Progenitor cell of endocrine pancreas (in vitro differentiated cells): Measurements from ENCODE around the gene MCRIP2. TPM values are rescaled to one million over a fixed set of nuclear protein-coding genes. Genes with fewer than 3 reads are reported as not detected.

Source experiments
- DNase-seq: peaks from one replicate; pipeline ENCODE4 v3.0.0; 2021; ENCODE audit warnings: low spot score; ENCODE audit not compliant: unreplicated experiment
- H3K27ac Mint-ChIP-seq: 2 replicates; pipeline ENCODE4 v1.8.0; 2021; ENCODE audit warnings: mild to moderate bottlenecking, moderate library complexity, mixed read lengths
- H3K27me3 Mint-ChIP-seq: 2 replicates; pipeline ENCODE4 v1.8.0; 2021; ENCODE audit warnings: mixed read lengths
- H3K36me3 Mint-ChIP-seq: 2 replicates; pipeline ENCODE4 v1.8.0; 2022; ENCODE audit warnings: mixed read lengths; ENCODE audit not compliant: insufficient read depth
- H3K4me1 Mint-ChIP-seq: 2 replicates; pipeline ENCODE4 v1.8.0; 2021; ENCODE audit warnings: low read depth, mixed read lengths
- H3K4me3 Mint-ChIP-seq: 2 replicates; pipeline ENCODE4 v1.8.0; 2021; ENCODE audit warnings: low read depth, mild to moderate bottlenecking, moderate library complexity, mixed read lengths
- H3K9me3 Mint-ChIP-seq: 2 replicates; pipeline ENCODE4 v1.8.0; 2021; ENCODE audit warnings: low read depth, mixed read lengths
- total RNA-seq: library from RNA; stranded (reverse); gene quantifications from 2 replicates; pipeline ENCODE4 v1.2.1, GENCODE V29; 2021
- TF ChIP-seq, protein P1 (sequence below): fragments of 200-600 bp; sonication (generic); IDR thresholded peaks from one replicate; pipeline ENCODE4 v1.5.0; 2021; ENCODE audit warnings: antibody characterized with exemption, mild to moderate bottlenecking; ENCODE audit not compliant: unreplicated experiment

The MCRIP2 gene
- total RNA-seq, 1 donor from 2014 or later = 31.4 TPM

DNA sequence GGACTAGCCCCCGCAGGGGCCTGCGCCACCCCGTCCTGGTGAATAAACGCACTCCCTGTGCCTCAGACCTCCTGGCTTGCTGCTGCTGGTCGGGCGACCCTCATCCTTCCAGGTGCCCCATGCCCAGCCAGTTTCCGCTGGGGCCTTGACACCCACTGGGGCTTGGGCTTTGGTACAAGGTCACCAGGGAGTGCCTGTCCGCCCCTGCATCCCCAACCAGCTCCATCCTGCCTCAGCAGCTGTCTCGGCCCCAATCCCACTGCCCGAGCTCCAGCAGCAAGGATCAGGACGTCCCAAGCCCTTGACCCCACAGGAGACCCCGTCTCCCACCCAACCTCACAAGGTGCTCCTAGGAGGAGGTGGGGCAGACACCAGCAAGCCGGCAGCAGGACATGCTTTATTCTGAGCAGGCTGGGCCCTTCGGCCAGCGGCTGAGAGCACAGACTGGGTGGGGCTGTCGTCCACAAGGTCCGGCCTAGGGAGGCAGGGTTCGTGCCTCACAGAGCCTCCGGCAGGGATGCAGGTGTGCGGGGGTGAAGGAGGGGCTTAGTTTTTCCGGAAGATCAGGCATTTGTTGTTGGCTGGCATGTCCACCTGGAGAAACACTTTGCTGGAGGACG is 7.5 kb upstream of the MCRIP2 start:
- no peak for DNase-seq
- Mint-ChIP-seq H3K36me3 (peaks cover 2% of the 10 kb centered on the region), H3K27ac (no peak overlapping the region), H3K4me3 (peak overlapping the region; percentile 49), H3K4me1 (peaks cover 15% of the 10 kb centered on the region), H3K27me3 (no peaks in the 10 kb centered on the region), H3K9me3 (no peaks in the 10 kb centered on the region)
- TF ChIP-seq, protein P1, sequence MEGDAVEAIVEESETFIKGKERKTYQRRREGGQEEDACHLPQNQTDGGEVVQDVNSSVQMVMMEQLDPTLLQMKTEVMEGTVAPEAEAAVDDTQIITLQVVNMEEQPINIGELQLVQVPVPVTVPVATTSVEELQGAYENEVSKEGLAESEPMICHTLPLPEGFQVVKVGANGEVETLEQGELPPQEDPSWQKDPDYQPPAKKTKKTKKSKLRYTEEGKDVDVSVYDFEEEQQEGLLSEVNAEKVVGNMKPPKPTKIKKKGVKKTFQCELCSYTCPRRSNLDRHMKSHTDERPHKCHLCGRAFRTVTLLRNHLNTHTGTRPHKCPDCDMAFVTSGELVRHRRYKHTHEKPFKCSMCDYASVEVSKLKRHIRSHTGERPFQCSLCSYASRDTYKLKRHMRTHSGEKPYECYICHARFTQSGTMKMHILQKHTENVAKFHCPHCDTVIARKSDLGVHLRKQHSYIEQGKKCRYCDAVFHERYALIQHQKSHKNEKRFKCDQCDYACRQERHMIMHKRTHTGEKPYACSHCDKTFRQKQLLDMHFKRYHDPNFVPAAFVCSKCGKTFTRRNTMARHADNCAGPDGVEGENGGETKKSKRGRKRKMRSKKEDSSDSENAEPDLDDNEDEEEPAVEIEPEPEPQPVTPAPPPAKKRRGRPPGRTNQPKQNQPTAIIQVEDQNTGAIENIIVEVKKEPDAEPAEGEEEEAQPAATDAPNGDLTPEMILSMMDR = no peak

DNA sequence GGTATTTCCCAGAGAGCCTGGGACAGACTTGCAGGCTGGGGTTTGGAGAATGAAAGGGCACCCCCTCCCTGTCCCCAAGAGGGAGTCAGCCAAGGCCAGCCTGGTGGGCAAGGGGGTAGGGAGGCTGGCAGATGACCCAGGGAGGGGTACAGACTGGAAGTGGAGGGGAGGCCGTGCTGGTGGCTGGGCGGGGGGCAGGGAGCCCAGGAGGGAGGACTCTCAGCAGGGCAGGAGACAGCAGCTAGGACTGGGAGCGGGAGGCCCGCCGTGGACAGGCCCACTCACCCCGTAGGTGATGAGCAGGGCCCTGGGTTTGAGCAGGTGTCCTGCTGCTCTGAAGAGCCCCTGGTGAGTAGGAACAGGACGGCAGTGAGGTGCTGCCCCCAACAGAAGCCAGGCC is 6.6 kb upstream of the MCRIP2 start:
- DNase-seq = no peak
- Mint-ChIP-seq H3K4me3 (peak overlapping the region; percentile 58), H3K27ac (no peak overlapping the region), H3K9me3 (no peaks in the 10 kb centered on the region), H3K4me1 (peaks cover 10% of the 10 kb centered on the region), H3K36me3 (peaks cover 2% of the 10 kb centered on the region), H3K27me3 (no peaks in the 10 kb centered on the region)
- TF ChIP-seq, protein P1 = no peak

DNA sequence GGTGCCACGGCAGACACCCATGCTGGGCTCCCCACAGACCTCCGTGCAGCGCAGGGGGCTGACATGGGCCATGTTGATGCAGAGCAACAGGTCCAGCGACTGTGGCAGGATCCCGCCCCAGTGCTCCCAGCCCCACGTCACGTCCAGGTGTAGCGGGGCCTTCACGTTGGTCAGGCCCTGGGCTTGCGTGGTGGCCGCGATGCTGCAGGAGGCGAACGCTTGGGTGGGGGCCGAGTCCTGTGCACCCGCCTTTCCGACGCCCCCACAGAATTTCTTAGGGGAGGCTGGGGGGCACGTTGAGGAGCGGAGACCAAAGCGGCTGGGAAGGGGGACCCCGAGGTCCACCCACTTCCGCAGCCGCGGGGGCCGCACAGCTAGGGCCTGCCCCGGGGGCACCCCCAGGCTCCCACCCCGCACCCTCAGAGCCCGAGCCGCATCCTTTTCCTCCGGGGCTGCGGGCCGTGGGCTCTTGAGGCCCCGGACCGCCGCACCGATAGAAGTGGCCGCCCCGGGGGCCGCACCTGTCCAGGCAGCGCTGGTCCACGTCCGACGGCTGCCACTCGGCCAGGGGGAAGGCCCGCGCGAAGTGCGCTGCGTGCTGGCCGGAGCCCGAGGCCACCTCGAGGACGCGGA is 5.9 kb upstream of the MCRIP2 start:
- DNase-seq = no peak
- Mint-ChIP-seq H3K4me1 (peaks cover 10% of the 10 kb centered on the region), H3K27ac (no peak overlapping the region), H3K36me3 (peaks cover 2% of the 10 kb centered on the region), H3K27me3 (no peaks in the 10 kb centered on the region), H3K4me3 (peak overlapping the region; percentile 89), H3K9me3 (no peaks in the 10 kb centered on the region)
- TF ChIP-seq, protein P1 = no peak

DNA sequence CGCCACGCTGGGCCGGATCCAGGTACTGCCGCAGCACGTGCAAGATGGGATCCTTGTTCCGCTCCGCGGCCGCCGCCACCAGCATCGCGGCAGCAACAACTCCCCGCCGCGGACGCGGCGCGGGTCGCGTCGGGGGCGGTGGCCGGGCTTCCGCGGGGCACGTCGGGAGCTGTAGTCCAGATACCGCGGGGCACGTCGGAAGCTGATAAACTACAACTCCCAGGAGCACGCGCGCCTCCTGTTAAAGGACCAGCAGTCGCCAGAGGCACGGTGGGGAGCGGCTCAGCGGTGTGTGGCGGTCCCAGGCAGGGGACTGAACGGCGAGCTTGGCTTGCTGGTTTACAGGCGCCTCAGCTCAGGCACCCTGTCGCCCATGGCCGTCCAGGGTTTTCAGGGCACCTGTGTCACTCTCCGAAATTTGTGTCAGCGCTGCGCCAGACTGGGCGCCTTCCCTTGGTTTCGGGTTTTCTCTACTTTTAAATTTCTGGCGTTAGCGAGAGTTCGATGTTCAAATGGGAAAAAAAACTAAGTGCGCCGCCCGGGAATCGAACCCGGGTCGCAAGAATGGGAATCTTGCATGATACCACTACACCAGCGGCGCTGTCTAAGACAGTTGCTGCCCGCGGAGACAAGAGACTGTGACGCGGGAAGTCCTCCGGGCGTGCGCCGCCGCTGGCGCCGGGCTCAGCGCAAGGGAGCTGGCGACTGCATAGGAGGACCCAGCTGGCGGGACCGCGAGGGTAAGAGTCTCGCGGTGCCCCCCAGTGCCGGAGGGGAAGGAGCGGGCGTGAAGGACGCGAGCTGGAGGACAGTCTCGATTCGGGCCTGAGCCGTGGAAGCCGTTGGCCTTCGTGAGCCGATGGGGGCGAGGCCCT is 5.2 kb upstream of the MCRIP2 start, which contains the start of gene METTL26:
METTL26 (minus strand) TSS at position 100 of the 875 bp plus-strand sequence; CDS start at position 85, 15 bp downstream.
- Mint-ChIP-seq H3K36me3 (peaks cover 2% of the 10 kb centered on the region), H3K9me3 (no peaks in the 10 kb centered on the region), H3K27me3 (no peaks in the 10 kb centered on the region), H3K4me3 (peak within 1 kb of the TSS; percentile 89), H3K4me1 (peaks cover 10% of the 10 kb centered on the region), H3K27ac (peak within 1 kb of the TSS; percentile 100)
- peak; percentile 87 for DNase-seq
- TF ChIP-seq, protein P1 = peak; percentile 27
